GM18511 (cell line): ENCODE data around the gene TMEM217.

Source experiments
- ATAC-seq: cut with Tn5 transposase; IDR thresholded peaks from one replicate; pipeline ENCODE4 v1.9.1; 2021; ENCODE audit warnings: mild to moderate bottlenecking, moderate library complexity; ENCODE audit not compliant: unreplicated experiment

TMEM217 gene

DNA sequence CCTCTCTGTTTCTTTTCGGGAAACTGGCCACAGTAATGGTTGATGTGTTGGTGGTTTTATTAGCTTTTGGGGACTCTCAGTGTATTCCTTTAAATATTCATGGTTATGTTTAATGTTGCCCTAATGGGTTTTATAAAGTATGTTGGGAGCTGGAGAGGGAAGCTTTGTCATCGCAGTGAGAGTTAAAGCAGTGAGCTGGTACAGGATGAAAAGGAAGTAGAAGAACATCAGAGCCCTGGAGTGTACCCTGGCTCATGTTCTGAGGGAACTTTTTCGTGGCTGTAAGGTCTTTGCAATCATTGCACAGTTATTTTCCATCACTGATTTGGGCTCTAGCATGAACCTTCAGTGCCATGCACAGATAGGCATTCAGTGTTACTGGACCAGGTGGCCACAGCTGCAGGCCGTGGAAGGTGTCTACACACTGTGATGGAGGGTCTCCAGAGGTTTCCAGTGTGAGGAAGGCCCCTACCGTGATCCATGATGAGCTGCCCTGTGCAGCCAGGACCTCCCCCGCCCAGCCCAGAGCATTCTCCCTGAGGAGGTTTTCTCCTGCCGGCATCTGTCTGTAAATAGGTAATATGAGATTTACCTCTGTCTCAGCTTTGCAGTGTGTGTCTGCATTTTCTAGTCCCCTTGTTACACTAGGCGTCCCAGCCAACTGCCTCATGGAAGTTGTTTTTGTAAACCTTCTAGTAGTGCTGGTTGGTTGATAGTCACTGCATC lies 22.4 kb upstream of the TMEM217 start:
- ATAC-seq: no peak

DNA sequence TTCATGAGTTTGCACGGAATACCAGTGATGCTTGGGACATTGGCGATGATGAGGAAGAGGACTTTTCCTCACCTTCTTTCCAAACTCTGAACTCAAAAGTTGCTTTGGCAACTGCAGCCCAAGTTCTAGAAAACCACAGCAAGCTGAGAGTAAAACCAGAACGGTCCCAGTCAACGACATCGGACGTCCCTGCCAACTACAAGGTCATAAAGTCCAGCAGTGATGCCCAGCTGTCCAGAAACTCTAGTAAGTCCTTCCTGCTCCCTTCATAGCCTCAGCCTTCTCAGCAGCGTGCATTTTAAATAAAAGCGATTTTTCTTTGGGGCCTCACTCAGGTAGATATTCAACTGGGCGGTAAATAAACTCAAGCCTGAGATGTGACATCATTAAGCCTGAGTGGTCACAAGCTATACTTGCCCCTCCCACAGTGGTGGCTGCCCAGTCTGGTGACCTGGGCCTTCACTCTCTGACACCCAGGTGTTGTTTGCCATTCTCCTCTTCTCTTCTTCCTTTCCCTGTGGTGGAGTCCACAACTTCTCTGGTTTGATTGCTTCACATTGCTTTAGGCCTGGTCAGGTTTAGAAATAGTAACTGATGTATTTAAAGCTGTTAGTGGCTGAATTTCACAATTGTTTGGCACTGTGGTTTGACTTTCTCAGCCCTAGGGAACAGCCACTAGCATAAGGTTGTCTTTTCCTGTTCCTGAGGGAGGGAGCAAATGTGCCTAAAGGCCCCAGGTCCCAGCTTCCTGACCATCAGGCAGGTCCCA lies 21.6 kb upstream of the TMEM217 start:
- no peak for ATAC-seq

DNA sequence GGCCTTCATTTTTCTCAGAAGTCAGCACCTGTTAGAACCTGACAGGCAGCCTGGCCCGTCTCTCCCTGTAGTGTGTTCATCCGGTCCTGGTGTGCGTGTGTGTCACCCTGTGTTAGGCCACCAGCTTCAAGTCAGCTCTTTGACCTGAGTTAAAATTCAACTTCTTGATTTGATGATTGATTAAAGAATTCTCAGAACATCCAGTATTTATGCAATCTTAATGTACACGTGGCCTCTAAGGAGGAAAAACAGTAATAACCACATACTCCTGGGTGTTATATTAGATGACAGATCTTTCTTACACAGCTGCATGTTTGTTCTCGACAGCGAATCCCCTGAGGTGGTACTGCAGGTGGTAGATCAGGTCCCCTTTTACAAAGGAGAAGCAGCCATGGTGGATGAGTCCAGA lies 19.1 kb upstream of the TMEM217 start:
- ATAC-seq: no peak

DNA sequence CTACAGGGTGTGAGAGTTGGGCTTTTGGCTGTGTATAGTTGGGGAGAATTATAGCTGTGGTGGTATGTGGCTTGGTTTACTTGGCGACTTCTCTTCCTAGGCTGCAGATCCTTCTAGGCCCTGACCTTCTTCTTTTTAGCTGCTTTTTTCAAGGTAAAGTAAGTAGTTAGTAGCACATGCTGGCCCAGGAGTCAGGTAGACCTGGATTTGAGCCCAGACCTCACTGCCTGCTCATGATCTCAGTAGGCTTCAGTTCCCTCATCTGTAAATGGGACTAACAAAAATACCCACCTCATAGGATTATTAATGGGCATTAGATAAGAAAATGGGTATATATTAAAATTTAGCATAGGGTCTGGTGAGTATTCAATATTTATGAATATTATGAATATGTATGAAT lies 17.4 kb upstream of the TMEM217 start:
- no peak for ATAC-seq

DNA sequence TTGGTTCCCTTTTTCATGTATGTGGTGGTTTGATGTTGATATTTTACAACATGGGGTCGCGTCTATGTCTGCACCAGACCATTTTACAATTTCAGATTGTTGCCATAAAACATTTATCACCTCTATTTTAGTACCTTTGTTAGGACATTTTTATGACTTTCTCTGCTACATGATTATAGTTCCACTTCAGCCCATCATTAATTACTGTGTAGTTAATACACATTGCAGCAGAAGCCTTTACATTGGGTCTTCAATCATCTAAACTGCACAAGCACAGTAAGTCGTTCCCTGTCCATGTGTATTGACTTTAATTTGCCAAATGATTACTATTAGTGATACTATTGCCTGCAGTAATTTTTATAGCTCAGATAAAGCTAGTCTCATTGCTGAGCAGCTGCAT lies 15.7 kb upstream of the TMEM217 start:
- ATAC-seq: no peak

DNA sequence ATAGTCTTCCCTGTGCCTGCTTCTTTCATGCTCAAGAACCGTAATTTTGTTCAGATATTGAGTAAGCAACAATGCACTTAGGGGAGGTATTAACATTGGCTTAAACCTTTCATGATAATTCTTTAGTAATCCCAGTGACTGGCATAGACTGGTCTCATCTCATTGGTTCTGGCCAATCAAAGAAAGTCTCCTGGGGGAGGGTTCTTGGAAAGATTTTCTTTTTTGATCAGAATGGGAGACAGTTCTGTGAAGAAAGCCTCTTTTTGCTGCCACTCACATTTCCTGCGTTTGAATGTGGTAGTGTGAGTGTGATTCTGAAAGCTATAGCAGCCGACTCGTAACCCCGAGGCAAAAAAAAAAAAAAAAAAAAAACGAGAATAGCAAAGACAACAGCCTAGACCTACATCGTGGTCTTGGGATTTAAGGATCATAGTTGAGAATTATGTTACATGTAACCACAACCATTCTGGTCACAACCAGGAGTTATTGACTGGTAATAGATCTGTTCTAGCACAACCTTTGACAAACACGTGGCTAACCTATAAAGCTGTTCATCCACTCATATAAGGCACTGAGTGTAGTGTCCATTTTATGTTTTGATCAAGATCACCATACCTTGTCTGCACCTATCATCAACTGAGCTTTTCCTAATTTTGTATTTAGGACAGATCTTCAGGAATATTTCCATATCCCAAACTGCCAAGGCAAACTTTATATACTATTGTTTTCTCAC lies 15.1 kb upstream of the TMEM217 start:
- no peak for ATAC-seq

DNA sequence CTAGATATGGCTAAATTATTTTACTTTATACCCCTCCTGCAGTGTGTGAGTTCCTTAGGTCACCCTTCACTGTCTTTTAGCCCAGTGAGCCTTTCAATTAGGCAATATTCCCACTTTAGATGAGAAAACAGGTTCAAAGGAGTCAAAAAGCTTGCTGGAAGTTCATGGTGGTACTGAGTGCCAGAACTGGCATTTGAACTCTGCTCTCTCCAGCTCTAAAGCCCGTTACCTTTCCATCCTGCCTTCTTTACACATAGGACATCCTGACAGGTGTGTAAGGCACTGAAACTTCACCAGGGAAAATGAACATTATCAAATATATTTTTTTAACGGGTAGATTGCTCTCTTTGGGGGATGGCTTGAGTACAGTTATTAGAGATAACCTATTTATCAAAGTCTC lies 11.2 kb upstream of the TMEM217 start:
- no peak for ATAC-seq

DNA sequence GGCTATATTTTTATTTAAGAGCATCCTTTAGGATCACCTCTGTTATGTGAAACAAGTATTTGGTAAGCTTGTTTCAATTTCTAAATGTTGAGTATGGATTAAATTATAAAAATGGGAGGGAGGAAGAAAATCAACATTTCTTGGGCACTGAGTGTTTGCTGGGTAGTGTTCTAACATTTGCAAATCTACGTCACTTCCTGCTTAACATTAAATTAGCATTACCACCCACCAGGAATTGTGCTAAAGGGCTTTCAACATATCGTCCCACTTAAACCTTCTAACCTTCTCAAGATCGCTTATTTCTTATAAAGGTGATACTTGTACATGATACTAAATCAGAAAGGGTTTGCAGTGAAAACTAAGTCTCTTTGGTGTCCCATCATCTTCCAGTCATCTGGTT lies 7.9 kb upstream of the TMEM217 start:
- ATAC-seq: no peak

DNA sequence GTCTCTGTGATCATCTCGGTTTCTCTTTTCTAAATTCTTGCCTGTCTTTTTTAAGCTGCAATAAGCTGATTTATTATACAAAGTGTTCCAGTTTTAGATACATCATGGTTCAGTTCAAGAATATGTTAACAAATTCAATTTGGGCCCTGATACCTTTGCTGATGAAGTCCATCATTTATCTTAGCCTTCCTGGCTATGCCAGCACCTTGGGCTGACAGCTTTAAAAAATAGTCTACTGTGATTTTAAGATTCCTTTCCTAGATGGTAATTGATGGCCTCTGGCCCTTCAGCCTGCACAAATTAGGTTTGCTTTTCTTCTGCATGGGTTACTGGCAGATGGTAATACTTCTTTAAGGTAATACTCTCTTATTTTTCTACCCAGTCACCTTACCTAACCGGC lies 7.1 kb upstream of the TMEM217 start:
- no peak for ATAC-seq

DNA sequence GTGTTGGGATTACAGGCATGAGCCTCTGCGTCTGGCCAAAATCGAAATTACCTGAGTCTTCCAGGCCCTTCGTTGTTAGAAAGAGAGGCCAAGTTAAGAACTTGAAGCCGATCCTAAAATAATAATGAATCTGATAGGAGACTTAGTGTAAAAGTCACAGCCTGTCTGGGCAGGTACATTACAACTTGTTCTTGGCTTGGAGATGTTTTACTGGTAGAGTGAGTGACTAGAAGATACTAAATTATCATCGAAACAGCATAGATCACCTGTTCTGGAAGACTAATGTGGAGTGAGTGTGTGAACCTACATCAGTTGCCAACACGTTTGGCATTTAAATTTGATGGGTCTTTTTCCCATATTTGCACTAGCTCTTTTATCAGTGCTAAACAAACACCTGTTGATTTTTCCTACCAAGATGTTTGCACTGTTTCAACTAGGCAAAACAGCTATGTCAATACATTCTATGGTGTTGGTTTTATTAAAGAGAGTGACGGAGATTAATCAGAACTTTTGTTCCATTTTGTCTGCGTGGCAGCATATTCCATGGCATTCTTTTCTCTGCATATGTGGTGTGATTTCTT lies 4.6 kb upstream of the TMEM217 start:
- no peak for ATAC-seq

DNA sequence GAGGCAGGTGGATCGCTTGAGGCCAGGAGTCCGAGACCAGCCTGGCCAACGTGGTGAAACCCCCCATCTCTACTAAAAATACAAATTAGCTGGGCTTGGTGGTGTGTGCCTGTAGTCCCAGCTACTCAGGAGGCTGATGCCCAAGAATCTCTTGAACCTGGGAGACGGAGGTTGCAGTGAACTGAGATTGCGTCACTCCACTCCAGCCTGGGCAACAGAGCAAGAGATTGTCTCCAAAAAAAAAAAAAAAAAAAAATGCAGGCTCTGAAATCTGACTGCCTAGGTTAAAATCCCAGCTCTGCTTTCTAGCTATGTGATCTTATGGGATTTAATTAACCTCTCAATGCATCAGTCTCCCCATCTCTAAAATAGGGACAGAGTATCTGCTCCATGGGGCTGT lies 3.3 kb upstream of the TMEM217 start:
- no peak for ATAC-seq

DNA sequence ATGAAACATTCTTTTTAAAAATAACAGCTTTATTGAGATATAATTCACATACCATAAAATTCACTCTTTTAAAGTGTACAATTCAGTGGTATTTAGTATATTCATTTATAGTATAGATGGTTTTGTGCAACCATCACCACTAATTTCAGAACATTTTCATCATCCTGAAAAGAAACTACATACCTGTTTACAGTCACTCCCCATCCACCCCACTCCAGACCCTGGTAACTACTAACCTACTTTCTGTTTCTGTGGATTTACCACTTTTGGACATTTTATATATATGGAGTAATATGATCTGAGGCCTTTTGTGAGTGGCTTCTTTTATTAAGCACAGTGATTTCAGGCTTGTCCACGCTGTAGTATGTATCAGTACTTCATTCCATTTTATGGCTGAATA lies 2.5 kb upstream of the TMEM217 start:
- no peak for ATAC-seq

DNA sequence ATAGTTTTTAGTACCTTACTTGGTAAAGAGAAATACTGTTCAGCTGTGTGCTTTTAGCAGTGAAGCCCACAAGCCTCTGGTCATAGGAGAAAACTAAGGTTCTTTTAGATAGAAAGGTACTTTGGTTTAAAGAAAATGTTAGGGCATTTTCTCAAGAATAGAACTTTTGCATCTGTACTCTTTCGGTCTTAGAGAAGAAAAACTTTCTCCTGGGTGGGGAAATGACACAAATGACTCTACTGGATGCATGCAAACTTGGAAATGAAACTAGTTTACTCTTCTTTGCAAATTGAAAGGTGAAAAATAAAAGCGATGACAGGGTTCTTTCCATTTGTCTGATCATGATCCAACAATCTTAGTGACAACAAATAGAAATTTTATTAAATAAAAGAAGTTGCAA lies 2.1 kb upstream of the TMEM217 start:
- no peak for ATAC-seq

DNA sequence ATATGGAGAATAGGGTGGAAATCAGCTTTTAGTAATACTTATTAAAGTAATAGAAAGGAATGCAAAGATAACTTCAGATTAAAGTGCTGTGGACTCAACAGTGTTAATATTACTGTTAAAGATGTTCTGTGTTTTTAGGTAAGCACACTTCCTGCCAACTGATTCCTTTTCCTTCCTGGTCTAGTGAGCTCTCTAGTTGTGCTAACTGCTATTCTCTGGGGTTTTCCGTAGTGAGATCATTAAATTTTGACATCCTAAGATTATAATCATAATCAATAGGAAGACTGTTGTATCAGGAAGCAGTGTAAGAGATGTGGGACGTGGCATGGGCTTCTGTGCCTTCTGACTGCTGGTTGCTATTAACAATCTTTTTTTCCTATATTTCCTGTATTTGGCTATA lies 1.2 kb upstream of the TMEM217 start:
- ATAC-seq: no peak

DNA sequence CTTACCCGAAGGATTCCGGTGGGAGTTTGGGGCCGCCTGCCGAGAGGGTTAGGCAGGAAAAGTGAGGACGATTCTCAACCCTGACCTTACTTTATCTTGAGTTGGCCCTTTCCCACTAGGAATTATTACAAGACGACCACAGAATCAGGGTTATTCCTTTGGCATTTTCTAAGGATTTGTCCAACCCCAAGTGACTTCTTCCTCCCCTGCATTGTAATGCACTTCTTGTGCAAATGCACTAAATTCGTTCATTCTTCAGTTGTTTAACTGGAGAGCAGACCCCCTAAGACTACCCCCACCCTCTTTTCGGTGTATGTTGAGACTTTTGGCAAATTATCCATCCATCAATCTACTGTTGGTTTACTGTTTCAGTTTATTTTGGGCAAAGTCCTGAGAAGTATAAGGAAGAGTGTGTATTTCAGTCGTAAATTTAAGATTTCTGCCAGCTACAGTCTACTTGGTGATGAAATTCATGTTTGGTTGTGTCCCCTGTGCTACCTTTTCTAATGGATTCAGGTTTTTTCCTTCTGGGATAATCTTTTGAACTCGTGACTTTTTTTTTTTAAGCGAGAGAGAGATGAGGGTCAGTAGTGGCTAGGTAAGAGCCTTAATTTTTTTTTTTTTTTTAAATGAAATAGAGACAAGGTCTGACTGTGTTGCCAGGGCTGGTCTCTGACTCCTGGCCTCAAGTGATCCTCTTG lies 611 bp upstream of the TMEM217 start:
- no peak for ATAC-seq

DNA sequence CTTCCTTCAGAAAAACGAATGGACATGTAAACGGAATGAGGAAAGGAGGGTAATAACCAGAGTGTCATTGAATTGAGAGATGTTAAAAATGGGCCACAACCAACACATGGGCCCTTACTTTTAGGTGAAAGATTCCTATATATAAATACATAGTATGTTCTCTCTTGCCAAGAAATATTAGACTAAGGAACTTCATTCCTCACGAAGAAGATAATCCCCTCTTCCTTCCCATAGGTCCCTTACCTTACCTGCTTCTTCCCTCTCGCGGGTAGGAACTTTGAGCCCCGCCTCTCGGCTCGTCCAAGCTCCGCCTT lies 667 bp downstream of the TMEM217 start:
- no peak for ATAC-seq

DNA sequence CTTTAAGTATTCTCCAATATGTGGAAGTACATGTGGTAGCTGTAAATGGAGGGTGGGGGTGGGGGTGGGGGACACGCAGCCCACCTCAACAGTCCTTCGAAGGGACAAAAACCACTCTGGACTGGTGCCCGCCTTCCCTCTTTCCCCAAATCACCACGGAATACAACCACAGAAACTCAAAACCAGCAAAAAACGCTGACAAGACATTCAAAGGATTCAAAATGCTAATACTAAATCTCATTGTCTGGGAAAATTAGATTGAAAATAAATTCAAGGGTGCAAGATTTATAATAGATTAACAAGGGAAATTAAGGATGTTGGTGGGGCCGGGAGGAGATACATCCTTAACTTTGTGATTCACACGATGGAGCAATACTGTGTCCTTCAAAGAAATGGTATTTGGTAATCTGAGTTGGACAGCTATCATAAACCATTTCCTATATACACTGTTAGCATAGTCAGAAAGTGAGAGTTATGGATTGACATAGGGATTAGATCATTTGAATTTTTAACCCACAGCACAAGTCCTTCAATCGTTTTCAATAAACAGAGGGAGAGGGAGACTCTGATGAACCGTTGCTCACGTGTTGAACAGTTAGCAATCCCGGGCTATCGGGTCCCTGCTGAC lies 1.1 kb downstream of the TMEM217 start:
- ATAC-seq: no peak

DNA sequence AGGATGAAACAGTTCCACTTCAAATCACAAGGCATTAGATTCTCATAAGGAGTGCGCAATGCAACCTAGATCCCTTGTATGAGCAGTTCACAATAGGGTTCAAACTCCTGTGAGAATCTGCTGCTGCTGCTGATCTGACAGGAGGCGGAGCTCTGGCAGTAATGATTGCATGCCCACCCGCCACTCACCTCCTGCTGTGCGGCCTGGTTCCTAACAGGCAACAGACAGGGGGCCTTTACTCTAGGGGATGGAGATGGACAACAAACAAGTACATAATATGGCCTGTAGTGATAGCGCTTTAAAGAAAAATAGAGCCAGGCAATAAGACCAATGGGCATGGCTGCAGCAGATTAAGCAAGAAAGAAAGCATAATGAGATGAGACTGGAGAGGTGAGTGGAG lies 3.1 kb downstream of the TMEM217 start:
- ATAC-seq: no peak

DNA sequence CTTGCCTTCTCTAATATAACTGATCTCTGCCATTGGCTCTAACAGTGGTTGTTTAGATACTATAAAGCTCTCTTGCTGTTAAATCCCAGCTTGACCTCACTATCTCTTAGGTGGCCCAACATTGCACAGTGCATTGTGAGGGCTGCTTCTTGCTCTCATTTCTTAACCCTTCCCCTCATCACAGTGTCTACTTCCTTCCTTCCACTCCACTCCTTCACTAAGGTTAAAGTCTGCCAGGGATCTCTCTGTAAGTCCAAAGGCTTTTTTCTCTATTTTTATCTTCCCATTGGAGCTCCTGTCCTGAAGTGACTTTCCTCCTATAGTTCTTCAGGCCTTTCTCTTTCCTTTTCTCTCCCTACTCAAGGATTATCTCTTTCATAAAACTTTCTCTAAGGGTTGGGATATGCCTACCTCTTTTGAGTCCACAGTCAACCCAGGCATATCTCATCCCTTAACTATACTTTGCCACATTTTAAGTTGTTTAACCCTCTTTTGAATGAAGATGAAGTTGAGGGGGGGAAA lies 4.4 kb downstream of the TMEM217 start:
- no peak for ATAC-seq

DNA sequence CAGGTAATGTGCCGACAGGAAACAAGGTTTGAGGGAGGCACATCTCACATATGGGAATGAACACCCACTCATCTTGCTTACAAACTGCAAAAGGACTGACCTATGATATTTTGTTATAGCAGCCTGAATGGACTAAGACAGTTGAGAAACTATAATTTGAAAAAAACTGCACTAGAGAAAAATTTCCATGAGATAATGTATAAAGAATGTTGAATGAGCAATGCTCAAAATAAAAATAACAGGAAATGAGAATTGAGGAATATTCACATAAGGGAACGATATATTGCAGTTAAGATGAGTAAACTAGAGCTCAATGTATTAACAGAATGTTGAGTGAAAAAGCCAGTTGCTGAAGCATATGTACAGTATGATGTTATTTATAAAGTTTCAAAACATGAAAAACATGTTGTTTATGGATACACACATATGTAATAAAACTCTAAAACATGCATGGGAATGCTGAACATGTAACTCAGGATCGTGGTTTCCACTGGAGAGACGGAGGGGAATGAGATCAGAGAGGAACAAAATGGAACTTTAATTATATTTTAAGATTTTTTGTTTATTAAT lies 6.6 kb downstream of the TMEM217 start:
- no peak for ATAC-seq
